IPS-18c (cell line): ENCODE results near the gene ATP6V1C2.
A peak's percentile ranks its signal among the peaks of the same experiment; 100 is the strongest.
"Not testable (repeated sequence)": the region's sequence is repeated elsewhere in the genome, so short reads cannot be mapped to it uniquely, and the experiment has no call there.

ENCODE experiments used
- H3K4me3 ChIP-seq: 2 replicates; pipeline ENCODE4 v1.7.0; 2013; ENCODE audit warnings: low read depth, mild to moderate bottlenecking, low read length, moderate library complexity; ENCODE audit not compliant: insufficient read depth
- H3K9me3 ChIP-seq: one replicate; pipeline ENCODE4 v1.6.1; 2013; ENCODE audit warnings: mild to moderate bottlenecking, low read length, moderate library complexity; ENCODE audit not compliant: control insufficient read depth, insufficient read depth

Gene ATP6V1C2

GRCh38 chr2:10790228-10790973 is 69.0 kb downstream of the ATP6V1C2 start:
- Histone ChIP-seq H3K4me3 (no peak overlapping the region), H3K9me3 (no peaks in the 10 kb centered on the region)

- Histone ChIP-seq H3K4me3 (no peak overlapping the region), H3K9me3 (no peaks in the 10 kb centered on the region)
Measured at GRCh38 chr2:10792001-10792634, 70.7 kb downstream of the ATP6V1C2 start.

- no peak overlapping the region for H3K4me3 ChIP-seq
Measured at GRCh38 chr2:10792660-10793400, 71.4 kb downstream of the ATP6V1C2 start.

GRCh38 chr2:10793816-10794215 is 72.4 kb downstream of the ATP6V1C2 start:
- H3K4me3 ChIP-seq = no peak overlapping the region

More at GRCh38 chr2:10792660-10793400, 71.4 kb downstream of the ATP6V1C2 start:
- H3K9me3 ChIP-seq = no peaks in the 10 kb centered on the region

DNA sequence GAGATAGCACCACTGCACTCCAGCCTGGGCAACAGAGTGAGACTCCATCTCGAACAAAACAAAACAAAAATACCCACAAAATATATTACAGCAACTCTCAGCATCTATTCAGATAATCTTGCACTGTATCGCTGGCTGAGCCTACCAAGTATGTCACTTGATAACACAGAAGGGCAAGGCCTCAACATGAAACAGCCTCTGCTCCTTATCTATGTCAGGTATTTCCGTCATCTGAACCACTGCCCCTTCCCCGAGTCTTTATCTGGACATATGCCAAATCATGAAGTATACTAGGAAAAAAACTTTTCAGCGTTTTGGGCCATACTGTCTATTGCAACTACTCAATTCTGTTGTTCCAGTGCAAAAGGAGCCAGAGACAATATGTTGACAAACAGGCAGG is 73.4 kb downstream of the ATP6V1C2 start:
- no peak overlapping the region for H3K4me3 ChIP-seq
- H3K9me3 ChIP-seq = no peaks in the 10 kb centered on the region

More at GRCh38 chr2:10793816-10794215, 72.4 kb downstream of the ATP6V1C2 start:
- no peaks in the 10 kb centered on the region for H3K9me3 ChIP-seq

DNA sequence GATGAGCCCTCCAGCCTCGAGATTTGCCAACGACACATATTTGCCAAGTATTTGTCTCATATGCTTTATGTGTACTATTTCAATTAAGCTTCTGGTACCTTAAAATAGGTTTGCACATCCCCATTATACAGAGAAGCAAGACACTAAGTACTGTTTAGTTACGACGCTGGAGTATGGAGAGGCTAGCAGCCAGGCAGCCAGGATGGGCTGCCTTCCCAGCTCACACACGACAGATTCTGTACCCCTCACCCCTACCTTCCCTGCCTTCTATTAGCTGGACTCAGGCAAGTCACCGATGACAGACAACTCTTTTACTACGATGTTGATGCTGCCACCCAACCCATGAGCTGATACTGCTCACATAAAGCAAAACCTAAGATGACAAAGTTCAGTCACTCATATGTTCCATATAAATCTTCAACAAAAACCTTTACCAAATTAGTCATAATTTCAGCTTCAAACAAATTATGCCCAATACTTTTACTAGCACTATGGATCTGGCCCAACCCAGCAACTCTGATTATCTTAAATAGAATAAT is 74.1 kb downstream of the ATP6V1C2 start:
- Histone ChIP-seq H3K9me3 (no peaks in the 10 kb centered on the region), H3K4me3 (no peak overlapping the region)

GRCh38 chr2:10796703-10797102 is 75.3 kb downstream of the ATP6V1C2 start:
- Histone ChIP-seq H3K4me3 (no peak overlapping the region), H3K9me3 (no peaks in the 10 kb centered on the region)

DNA sequence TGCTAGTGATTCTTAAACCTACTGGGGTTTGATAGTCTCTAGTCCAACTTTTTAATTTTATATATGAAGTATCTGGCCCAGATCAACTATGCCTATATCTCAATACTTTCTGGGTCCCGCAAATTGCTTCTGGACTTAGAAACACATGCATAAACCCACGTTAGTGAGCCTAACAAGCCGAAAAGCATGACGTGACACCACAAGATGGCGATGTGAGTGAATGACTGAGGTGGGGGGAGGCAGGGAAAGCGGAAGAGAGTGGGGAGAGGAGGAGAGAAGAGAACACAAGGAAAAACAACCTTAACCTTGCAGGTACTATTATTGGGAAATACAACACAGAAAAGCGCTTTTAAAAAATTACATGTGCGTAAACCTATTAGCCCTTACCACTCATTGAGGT is 77.4 kb downstream of the ATP6V1C2 start:
- no peaks in the 10 kb centered on the region for H3K9me3 ChIP-seq

DNA sequence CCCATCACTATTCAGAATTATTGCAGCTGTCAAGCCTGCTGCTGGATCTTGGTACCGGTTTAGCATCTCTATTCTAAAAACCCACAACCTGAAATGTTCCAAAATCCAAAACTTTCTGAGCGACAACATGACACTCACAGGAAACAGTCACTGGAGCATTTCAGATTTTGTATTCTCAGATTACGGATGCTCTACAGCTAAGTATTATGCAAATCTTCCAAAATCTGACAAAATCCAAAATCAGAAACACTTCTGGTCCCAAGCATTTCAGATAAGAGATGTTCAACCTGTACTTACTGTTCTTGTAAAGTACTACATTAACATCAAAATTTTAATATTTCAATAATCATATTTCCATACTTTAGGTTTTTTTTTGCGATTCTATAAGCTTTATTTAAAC is 78.7 kb downstream of the ATP6V1C2 start:
- H3K9me3 ChIP-seq = no peaks in the 10 kb centered on the region
- H3K4me3 ChIP-seq = no peak overlapping the region

More for the DNA sequence above, 77.4 kb downstream of the ATP6V1C2 start:
- H3K4me3 ChIP-seq = no peak overlapping the region

- Histone ChIP-seq H3K9me3 (no peaks in the 10 kb centered on the region), H3K4me3 (no peak overlapping the region)
Measured at GRCh38 chr2:10802657-10803056, 81.2 kb downstream of the ATP6V1C2 start.

- H3K4me3 ChIP-seq, H3K9me3 ChIP-seq: not testable (repeated sequence)
Measured at GRCh38 chr2:10805990-10806389, 84.6 kb downstream of the ATP6V1C2 start.

- no peak overlapping the region for H3K4me3 ChIP-seq
- H3K9me3 ChIP-seq = no peaks in the 10 kb centered on the region
Measured at GRCh38 chr2:10806543-10806942, 85.1 kb downstream of the ATP6V1C2 start.

GRCh38 chr2:10810202-10811161 is 89.1 kb downstream of the ATP6V1C2 start:
- Histone ChIP-seq H3K9me3 (no peaks in the 10 kb centered on the region), H3K4me3 (no peak overlapping the region)

DNA sequence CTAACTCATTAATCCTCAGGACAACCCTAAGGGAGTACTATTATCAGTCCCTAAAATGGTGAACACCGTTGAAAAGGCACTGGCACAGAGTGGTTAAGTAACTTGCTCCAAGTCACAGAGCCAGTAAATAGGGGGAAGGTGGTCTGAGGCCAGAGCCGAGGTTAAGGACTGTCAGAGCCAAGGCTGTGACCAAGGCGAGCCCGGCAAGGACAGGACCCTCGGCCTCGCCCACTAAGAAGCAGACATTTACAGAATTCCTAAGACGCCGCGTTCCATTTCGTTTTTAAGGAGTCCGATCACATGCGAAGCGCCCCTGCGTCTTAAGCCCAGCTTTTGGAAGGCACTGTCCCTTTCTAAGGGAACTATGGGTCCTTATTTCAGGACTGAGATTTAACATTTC is 90.1 kb downstream of the ATP6V1C2 start:
- H3K4me3 ChIP-seq = peak overlapping the region; percentile 76

GRCh38 chr2:10812362-10813162 is 91.1 kb downstream of the ATP6V1C2 start, which contains the start of gene PDIA6:
PDIA6 (minus strand) TSS chr2:10812785; CDS start chr2:10812696, 89 bp downstream.
- peak within 1 kb of the TSS; percentile 76 for H3K4me3 ChIP-seq
- H3K9me3 ChIP-seq = no peaks in the 10 kb centered on the region

More for the DNA sequence above, 90.1 kb downstream of the ATP6V1C2 start:
- no peaks in the 10 kb centered on the region for H3K9me3 ChIP-seq
